Left lung (tissue), 14 donors: ENCODE data around the gene IL36G. TPM values are rescaled to one million over a fixed set of nuclear protein-coding genes. Genes with fewer than 3 reads are reported as not detected.
A peak's percentile ranks its signal among the peaks of the same experiment; 100 is the strongest.
"Not testable (repeated sequence)": the region's sequence is repeated elsewhere in the genome, so short reads cannot be mapped to it uniquely, and the experiment has no call there.

ENCODE experiments used
- ATAC-seq: fragments of 200-7000 bp; cut with Tn5 transposase; one replicate; pipeline ENCODE4 v1.9.1; 2020; ENCODE audit warnings: moderate library complexity
- DNase-seq, 4 donors: peaks; one replicate each; pipeline ENCODE4 v3.0.0-alpha.2; 2013 to 2020
- H3K27ac ChIP-seq, 2 donors: fragments of 200-600 bp; sonication (generic) in 1 of 2; one replicate each; pipeline versions ENCODE4 v1.5.0 to v1.8.0; 2020 to 2021
- H3K27me3 ChIP-seq, 2 donors: fragments of 200-600 bp; sonication (generic) in 1 of 2; one replicate each; pipeline versions ENCODE4 v1.5.0 to v1.8.0; 2020 to 2021
- H3K36me3 ChIP-seq, 2 donors: fragments of 200-600 bp; sonication (generic) in 1 of 2; one replicate each; pipeline versions ENCODE4 v1.5.0 to v1.8.0; 2020 to 2021
- H3K4me1 ChIP-seq, 2 donors: fragments of 200-600 bp; one replicate each; pipeline ENCODE4 v1.8.0; 2021
- H3K4me3 ChIP-seq, 2 donors: fragments of 200-600 bp; sonication (generic) in 1 of 2; one replicate each; pipeline versions ENCODE4 v1.5.0 to v1.8.0; 2020 to 2021; ENCODE audit warnings: mild to moderate bottlenecking in 1 of 2
- H3K9me3 ChIP-seq, 2 donors: fragments of 200-600 bp; sonication (generic) in 1 of 2; one replicate each; pipeline versions ENCODE4 v1.5.0 to v1.8.0; 2020 to 2021
- intact Hi-C, 2 donors: fragments of 100-400 bp; cut with DNase I; formaldehyde crosslinking; loops; one replicate each; pipeline versions ENCODE4 v1.11.2 to v1.14.2; 2022
- long read RNA-seq, 12 donors: library from polyadenylated mRNA in 2 of 12; unstranded in 2 of 12; transcript quantifications; one replicate each; pipeline ENCODE4 v2.0.0 and lab custom pipeline, GENCODE V29; 2019 to 2026
- polyA plus RNA-seq, 6 donors: library from polyadenylated mRNA; unstranded; fragments of 120-200 nt; gene quantifications; one replicate each; pipeline ENCODE4 v1.2.1, GENCODE V29; 2013; ENCODE audit not compliant: insufficient read length in 6 of 6
- total RNA-seq, 2 donors: library from RNA; stranded (reverse); fragmentation: NEBNext Ultra II Directional; extraction: Animal tissue kit (Norgen Biotek cat#: 25700); gene quantifications; one replicate each; pipeline ENCODE4 v1.2.1, GENCODE V29; 2021
- TF ChIP-seq, protein P1 (sequence below), 2 donors: fragments of 200-600 bp; sonication (generic) in 1 of 2; IDR thresholded peaks; one replicate each; pipeline versions ENCODE4 v1.5.0 to v1.8.0; 2021; ENCODE audit warnings: antibody characterized with exemption in 2 of 2
- donor health status: DM: no; HTN: yes; CAD: no.
- donor health status: DM: no; HTN: no; CAD: no.

IL36G gene
- total RNA-seq (not detected), polyA plus RNA-seq (under 1 TPM in 2 of 6 donors, not detected in 4; 0.23 to 0.28 TPM)
- long read RNA-seq, donor 1, result 0 reads
- long read RNA-seq, donor 2, result 0 reads
- long read RNA-seq, donor 3, result 0 reads
- long read RNA-seq, donor 4, result 0 reads
- long read RNA-seq, donor 5, result 0 reads
- long read RNA-seq, donor 6, result 0 reads
- long read RNA-seq, donor 7, result 0 reads
- long read RNA-seq, donor 8, result 0 reads
- long read RNA-seq, donor 9, result 0 reads
- long read RNA-seq, donor 10, result 0 reads
- long read RNA-seq, donor 11, result 0 reads
- long read RNA-seq, donor 12, result 0 reads

DNA sequence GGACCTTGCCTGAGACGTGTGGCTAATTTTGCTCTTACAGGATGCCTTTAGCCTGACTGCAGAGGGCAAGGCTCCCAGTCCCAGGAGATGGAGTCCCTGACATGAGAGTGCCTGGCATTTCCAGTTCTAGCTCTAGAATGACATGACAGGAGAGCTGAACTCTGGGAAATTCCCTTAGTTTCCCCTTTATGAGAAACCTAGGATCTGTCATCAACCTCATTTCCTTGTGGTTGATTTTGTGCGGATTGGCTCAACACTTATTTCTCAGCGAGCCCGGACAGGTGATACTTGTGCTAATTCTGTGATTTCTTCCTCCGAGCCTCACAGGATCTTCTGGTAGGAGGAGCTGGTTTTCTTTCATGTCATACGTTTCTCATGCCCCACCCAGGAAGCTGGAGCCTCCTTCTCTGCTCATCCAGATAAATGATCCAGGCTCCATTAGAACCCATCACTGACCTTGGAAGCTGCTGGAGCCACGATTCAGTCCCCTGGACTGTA, at the start of gene IL36G:
TSS of gene IL36G (plus strand) at position 448 of the 498 bp plus-strand sequence. CDS start 633 bp downstream, outside the sequence.
- TF ChIP-seq, protein P1, sequence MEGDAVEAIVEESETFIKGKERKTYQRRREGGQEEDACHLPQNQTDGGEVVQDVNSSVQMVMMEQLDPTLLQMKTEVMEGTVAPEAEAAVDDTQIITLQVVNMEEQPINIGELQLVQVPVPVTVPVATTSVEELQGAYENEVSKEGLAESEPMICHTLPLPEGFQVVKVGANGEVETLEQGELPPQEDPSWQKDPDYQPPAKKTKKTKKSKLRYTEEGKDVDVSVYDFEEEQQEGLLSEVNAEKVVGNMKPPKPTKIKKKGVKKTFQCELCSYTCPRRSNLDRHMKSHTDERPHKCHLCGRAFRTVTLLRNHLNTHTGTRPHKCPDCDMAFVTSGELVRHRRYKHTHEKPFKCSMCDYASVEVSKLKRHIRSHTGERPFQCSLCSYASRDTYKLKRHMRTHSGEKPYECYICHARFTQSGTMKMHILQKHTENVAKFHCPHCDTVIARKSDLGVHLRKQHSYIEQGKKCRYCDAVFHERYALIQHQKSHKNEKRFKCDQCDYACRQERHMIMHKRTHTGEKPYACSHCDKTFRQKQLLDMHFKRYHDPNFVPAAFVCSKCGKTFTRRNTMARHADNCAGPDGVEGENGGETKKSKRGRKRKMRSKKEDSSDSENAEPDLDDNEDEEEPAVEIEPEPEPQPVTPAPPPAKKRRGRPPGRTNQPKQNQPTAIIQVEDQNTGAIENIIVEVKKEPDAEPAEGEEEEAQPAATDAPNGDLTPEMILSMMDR (IDR thresholded peaks at IDR 0.05), result no peak
- ATAC-seq (no peak), DNase-seq (no peak)
- Histone ChIP-seq H3K36me3 (no peaks in the 10 kb centered on the region), H3K9me3 (no peaks in the 10 kb centered on the region), H3K27me3 (peaks cover 0 to 14% of the 10 kb centered on the region in 2 donors), H3K4me3 (no peak within 1 kb of the TSS), H3K27ac (no peak within 1 kb of the TSS), H3K4me1 (no peaks in the 10 kb centered on the region)
- intact Hi-C loops, result no loop called here

DNA sequence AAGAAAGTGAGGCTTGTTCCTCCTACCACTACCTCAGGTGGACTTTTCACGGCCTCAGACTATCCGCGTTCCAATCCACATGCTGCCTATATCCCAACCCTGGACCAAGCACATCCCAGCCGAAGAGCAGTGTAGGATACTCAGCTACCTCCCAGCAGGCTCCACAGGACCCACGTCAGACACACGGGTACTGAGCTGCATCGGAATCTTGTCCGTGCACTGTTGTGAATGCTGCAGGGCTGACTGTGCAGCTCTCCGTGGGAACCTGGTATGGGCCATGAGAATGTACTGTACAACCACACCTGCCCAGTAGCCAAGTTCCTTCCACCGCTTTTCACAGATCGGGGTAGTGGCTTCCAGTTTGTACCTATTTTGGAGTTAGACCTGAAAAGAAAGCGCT, 44.5 kb upstream of the IL36G start:
- H3K9me3 ChIP-seq, result no peaks in the 10 kb centered on the region
- no peak overlapping the region for H3K27ac ChIP-seq
- ATAC-seq (no peak), DNase-seq (no peak)
- no peaks in the 10 kb centered on the region for H3K4me1 ChIP-seq
- H3K4me3 ChIP-seq, result no peak overlapping the region
- intact Hi-C loops, result no loop called here
- no peaks in the 10 kb centered on the region for H3K36me3 ChIP-seq
- H3K27me3 ChIP-seq, result no peaks in the 10 kb centered on the region
- TF ChIP-seq, protein P1 (IDR thresholded peaks at IDR 0.05), result no peak

DNA sequence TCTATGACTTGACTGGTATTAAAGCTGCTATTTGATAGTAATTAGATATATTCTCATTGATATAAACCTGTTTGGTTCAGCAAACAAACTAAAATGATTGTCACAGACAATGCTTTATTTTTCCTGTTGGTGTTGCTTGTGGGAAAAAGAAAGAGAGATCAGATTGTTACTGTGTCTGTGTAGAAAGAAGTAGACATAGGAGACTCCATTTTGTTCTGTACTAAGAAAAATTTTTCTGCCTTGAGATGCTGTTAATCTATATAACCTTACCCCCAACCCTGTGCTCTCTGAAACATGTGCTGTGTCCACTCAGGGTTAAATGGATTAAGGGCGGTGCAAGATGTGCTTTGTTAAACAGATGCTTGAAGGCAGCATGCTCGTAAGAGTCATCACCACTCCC, 43.7 kb upstream of the IL36G start:
- H3K27ac ChIP-seq, ATAC-seq, H3K4me1 ChIP-seq, H3K9me3 ChIP-seq, intact Hi-C loops, H3K36me3 ChIP-seq, H3K4me3 ChIP-seq, DNase-seq, H3K27me3 ChIP-seq: not testable (repeated sequence)

DNA sequence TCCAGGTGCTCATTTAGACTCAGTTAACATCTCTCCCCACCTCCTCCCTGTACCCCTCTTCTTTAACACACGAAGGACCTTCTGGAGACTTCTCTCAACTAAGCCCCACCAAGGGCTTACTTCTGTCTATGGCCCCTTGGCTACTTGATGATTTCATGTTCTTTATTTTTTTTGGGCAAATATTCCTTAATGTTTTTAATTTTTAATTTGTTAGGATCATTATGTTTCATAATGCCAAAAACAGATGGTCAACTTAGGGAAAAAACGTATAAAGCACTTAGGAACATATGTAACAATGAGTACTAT, 40.9 kb upstream of the IL36G start:
- Histone ChIP-seq H3K9me3 (no peaks in the 10 kb centered on the region), H3K27ac (peak overlapping the region in 1 of 2 donors; percentile 25), H3K4me3 (no peak overlapping the region), H3K4me1 (no peaks in the 10 kb centered on the region), H3K36me3 (no peaks in the 10 kb centered on the region), H3K27me3 (no peaks in the 10 kb centered on the region)
- ATAC-seq (no peak), DNase-seq (no peak)
- TF ChIP-seq, protein P1 (IDR thresholded peaks at IDR 0.05), result no peak
- intact Hi-C loops, result no loop called here

DNA sequence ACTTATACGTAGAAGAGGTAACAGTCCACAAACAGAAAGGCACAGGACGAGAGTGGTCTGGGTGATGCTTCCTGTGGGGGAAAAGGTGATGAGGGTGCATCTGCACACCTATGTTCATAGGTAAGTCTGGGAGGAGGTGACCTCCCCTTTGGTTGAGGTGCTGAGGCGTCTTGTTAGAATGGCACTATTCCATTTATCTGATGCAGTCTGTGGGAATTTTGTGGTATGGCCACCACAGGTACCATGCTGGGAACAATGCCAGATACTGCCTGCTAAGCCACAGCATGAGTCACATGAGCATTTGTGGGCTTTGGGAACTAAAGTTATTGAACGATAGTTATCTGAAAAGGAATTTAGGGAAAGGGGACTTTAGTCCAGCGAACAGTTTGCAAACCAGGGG, 38.9 kb upstream of the IL36G start:
- DNase-seq, result no peak
- TF ChIP-seq, protein P1 (IDR thresholded peaks at IDR 0.05), result no peak
- no peak overlapping the region for H3K4me3 ChIP-seq
- no peaks in the 10 kb centered on the region for H3K27me3 ChIP-seq
- intact Hi-C loops, result no loop called here
- no peak for ATAC-seq
- H3K27ac ChIP-seq, result no peak overlapping the region
- H3K9me3 ChIP-seq, result no peaks in the 10 kb centered on the region
- H3K4me1 ChIP-seq, result no peaks in the 10 kb centered on the region
- no peaks in the 10 kb centered on the region for H3K36me3 ChIP-seq

DNA sequence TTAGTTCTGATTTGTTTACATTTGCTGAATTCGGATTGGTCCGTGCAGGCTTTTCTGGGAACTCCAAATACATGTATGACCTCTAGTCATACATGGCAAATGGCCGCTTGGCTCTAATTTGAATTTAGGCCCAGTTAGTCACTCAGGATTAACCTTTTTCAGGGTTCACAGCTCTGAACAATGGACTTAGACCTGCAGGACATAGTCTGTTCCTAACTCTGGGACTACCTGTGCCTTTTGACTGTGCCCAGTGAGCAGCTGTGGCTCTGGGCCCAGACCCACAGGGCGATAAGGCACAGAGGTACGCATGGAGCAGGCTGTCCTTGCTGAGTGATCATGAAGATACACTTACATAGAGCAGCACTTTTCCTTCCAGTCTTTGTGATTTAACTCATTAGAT, 38.4 kb upstream of the IL36G start:
- Histone ChIP-seq H3K4me3 (no peak overlapping the region), H3K4me1 (no peaks in the 10 kb centered on the region), H3K27me3 (no peaks in the 10 kb centered on the region), H3K9me3 (no peaks in the 10 kb centered on the region), H3K27ac (no peak overlapping the region), H3K36me3 (no peaks in the 10 kb centered on the region)
- ATAC-seq, result no peak
- intact Hi-C loops, result no loop called here
- DNase-seq, result no peak
- TF ChIP-seq, protein P1 (IDR thresholded peaks at IDR 0.05), result no peak
